ENCODE data around the gene USP44. TPM values are rescaled to one million over a fixed set of nuclear protein-coding genes. Genes with fewer than 3 reads are reported as not detected.

The USP44 gene
- total and polyA plus RNA-seq, 2 donors (not counting 3 experiments of a cell fraction or from before 2014, with no cell fraction given), result 0.91 to 3.1 TPM

DNA sequence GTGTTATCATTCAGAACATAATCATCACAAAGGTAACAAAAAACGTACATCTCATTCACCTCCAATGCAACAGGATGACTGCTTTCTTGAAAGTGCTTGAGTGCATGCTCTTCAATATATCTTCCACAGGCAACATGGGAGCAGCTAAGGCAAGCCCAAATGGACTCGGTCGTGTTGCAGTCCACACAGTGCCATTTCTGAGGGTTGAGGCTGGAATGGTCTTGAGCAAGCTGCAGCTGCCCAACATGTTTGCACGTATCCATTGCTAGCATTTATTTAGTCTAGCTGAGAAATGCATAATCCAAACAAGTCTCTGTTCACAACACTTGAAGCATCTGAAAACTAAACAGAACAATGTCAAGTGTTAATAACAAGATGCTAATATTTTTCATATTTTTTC, 17.3 kb downstream of the USP44 start:
- Histone ChIP-seq H3K27ac (ENCODE audit: insufficient read depth, low read depth, low read length) (no peak overlapping the region), H3K9ac (replicated peaks; ENCODE audit: extremely low read depth, insufficient read depth, low read length) (no peak overlapping the region), H3K4me1 (ENCODE audit: control insufficient read depth, extremely low read depth, insufficient read depth, low read length) (no peaks in the 10 kb centered on the region), H3K36me3 (ENCODE audit: control insufficient read depth in 2 of 2, extremely low read depth in 1 of 2, insufficient read depth in 2 of 2, low read length in 2 of 2) (no peaks in the 10 kb centered on the region), H3K4me2 (ENCODE audit: insufficient read depth, low read length) (no peak overlapping the region), H4K20me1 (replicated peaks; ENCODE audit: control insufficient read depth, extremely low read depth, insufficient read depth, low read length) (no peaks in the 10 kb centered on the region), H3K4me3 (replicated peaks in 1 of 3; ENCODE audit: insufficient read depth in 1 of 3, low read depth in 1 of 3, low read length in 3 of 3) (no peak overlapping the region), H3K9me1 (replicated peaks; ENCODE audit: control insufficient read depth, extremely low read depth, insufficient read depth, low read length) (no peaks in the 10 kb centered on the region), H3K9me3 (replicated peaks; ENCODE audit: control insufficient read depth, insufficient read depth, low read length) (no peaks in the 10 kb centered on the region), H3K27me3 (ENCODE audit: control insufficient read depth in 2 of 2, insufficient read depth in 2 of 2, low read length in 2 of 2) (no peaks in the 10 kb centered on the region), H2AFZ (ENCODE audit: low read depth, low read length) (no peak overlapping the region), H3K79me2 (ENCODE audit: control insufficient read depth, insufficient read depth, low read length) (no peaks in the 10 kb centered on the region)
- BruUV-seq (replicated peaks), result no TSS peak
- TF ChIP-seq, protein P1, sequence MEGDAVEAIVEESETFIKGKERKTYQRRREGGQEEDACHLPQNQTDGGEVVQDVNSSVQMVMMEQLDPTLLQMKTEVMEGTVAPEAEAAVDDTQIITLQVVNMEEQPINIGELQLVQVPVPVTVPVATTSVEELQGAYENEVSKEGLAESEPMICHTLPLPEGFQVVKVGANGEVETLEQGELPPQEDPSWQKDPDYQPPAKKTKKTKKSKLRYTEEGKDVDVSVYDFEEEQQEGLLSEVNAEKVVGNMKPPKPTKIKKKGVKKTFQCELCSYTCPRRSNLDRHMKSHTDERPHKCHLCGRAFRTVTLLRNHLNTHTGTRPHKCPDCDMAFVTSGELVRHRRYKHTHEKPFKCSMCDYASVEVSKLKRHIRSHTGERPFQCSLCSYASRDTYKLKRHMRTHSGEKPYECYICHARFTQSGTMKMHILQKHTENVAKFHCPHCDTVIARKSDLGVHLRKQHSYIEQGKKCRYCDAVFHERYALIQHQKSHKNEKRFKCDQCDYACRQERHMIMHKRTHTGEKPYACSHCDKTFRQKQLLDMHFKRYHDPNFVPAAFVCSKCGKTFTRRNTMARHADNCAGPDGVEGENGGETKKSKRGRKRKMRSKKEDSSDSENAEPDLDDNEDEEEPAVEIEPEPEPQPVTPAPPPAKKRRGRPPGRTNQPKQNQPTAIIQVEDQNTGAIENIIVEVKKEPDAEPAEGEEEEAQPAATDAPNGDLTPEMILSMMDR (IDR thresholded peaks at IDR 0.05; ENCODE audit: extremely low read depth in 1 of 2, insufficient read depth in 1 of 2, low read depth in 1 of 2, low read length in 2 of 2), result no peak
- no peak for TF ChIP-seq FOS (IDR thresholded peaks at IDR 0.05; ENCODE audit: borderline replicate concordance, insufficient read depth, low read length)
- no peak for TF ChIP-seq MYC (IDR thresholded peaks at IDR 0.05; ENCODE audit: low read depth, low read length)
- TF ChIP-seq GATA2 (IDR thresholded peaks at IDR 0.05; ENCODE audit: insufficient read depth, insufficient read length, low read depth, low read length), result no peak
- no peak for TF ChIP-seq POLR2A (IDR thresholded peaks at IDR 0.05; ENCODE audit: low read depth, low read length)
- no peak for TF ChIP-seq POLR2AphosphoS5 (IDR thresholded peaks at IDR 0.05; ENCODE audit: insufficient read depth, low read depth, low read length)
- no peak for TF ChIP-seq EZH2 (IDR thresholded peaks at IDR 0.05; ENCODE audit: borderline replicate concordance, low read depth, low read length, severe bottlenecking)
- no peak for TF ChIP-seq JUN (IDR thresholded peaks at IDR 0.05; ENCODE audit: borderline replicate concordance, insufficient read depth, insufficient read length, low read depth)
- TF ChIP-seq, protein P2, sequence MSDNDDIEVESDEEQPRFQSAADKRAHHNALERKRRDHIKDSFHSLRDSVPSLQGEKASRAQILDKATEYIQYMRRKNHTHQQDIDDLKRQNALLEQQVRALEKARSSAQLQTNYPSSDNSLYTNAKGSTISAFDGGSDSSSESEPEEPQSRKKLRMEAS (IDR thresholded peaks at IDR 0.05; ENCODE audit: insufficient read depth, insufficient read length), result no peak
- CTCF ChIA-PET, result interaction anchor here (0.6 to 2.1 kb wide), 78 partner anchors 9 to 1400 kb away, joined by 3 to 29 read pairs (median 4); partner anchors contain the start of genes FGD6, METAP2, NR2C1 and VEZT
- POLR2A ChIA-PET, result interaction anchor here (0.6 to 0.7 kb wide), 3 partner anchors 110 to 586 kb away, joined by 3 to 5 read pairs (median 4); no protein-coding TSS in a partner anchor
- DNase-seq (ENCODE audit: low read depth, low spot score) (no peak), FAIRE-seq (no peak)
- dilution Hi-C loops (cut with MboI; ENCODE audit: extremely low pct_ligation_motif_present, low sequenced_read_pairs) (no loop called here), intact Hi-C loops (cut with micrococcal nuclease) (loop anchor here (1.0 to 5.0 kb wide), 3 partner anchors 198 to 987 kb away; partner anchors contain the start of genes FGD6 and VEZT)

Data from endothelial cell of umbilical vein (primary cell).